Measurements from ENCODE around the gene SPRN.

GRCh38 chr10:133461841-133462240, 37.4 kb upstream of the SPRN start:
- TF ChIP-seq SIN3A (IDR thresholded peaks at IDR 0.05; ENCODE audit: borderline replicate concordance, insufficient read depth, low read length) (no peak), TAF1 (IDR thresholded peaks at IDR 0.05; ENCODE audit: borderline replicate concordance, insufficient read depth, low read length) (no peak)
